Suppressor macrophage treated with lipopolysaccharide for 4 hours (primary cell): ENCODE results near the gene ZFHX2.
"Not testable (repeated sequence)": the region's sequence is repeated elsewhere in the genome, so short reads cannot be mapped to it uniquely, and the experiment has no call there.

ENCODE experiments used
- DNase-seq: peaks from one replicate; pipeline ENCODE4 v3.0.0-alpha.2; 2020

ZFHX2 gene

GRCh38 chr14:23538785-23539184, 12.8 kb downstream of the ZFHX2 start:
- DNase-seq, result no peak

DNA sequence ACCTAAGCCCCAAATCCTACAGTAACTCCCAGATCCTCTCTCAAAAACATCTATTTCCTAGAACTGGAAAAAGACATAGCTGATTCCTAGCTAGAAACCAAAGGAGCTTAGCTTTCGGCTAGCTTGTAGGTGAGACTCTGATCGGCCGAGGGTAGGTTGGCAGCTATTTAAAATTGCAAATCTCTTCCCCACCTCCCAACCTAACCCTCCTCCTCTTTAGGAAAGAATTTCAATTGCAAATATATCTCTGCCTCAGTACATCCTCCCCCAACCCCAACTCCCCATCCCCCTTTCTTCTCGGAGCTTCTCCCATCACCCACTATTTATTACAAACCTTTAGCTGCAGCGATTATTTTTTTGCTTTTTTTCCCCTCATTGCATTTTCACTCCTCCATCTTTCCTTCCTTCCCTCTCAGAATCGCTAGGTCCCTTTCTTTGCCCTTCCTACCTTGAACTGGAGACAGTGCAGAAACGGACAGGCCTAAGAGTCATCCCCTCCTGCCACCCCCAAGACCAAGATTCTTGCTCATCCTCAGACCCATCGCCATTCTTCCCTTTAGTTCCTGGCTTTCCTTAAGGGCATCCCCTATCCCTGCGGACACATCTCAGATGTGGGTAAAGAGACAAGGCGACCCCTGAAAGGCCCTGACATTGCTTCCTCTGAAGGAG, 13.4 kb downstream of the ZFHX2 start:
- DNase-seq, result no peak

- DNase-seq, result no peak
These were observed 14.1 kb downstream of the ZFHX2 start for GRCh38 chr14:23537351-23538049.

GRCh38 chr14:23536906-23537305, 14.7 kb downstream of the ZFHX2 start:
- DNase-seq, result not testable (repeated sequence)

- no peak for DNase-seq
These were observed 15.1 kb downstream of the ZFHX2 start for GRCh38 chr14:23536494-23536893.

- no peak for DNase-seq
These were observed 15.6 kb downstream of the ZFHX2 start for GRCh38 chr14:23535943-23536342.

- DNase-seq, result no peak
These were observed 17.7 kb downstream of the ZFHX2 start for GRCh38 chr14:23533652-23534435.

DNA sequence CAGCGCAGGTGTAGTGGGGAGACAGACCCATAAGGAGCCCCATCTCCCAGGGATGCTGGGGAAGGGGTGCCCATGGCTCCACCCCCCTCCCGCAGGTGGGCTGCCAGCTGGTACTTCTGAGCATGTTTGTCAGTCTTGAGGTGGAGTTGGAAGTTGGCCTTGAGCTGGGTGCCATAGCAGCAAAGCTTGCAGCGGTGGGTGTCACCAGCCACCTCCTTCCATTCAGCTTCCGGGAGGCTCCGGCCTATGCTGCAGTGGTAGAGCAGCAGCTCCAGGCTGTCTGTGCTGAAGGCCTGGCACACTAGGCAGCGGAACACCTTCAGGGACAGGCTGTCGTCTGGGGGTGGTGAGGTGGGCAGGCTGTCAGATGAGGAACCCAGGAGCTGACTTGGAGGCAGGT, 18.9 kb downstream of the ZFHX2 start:
- no peak for DNase-seq

DNA sequence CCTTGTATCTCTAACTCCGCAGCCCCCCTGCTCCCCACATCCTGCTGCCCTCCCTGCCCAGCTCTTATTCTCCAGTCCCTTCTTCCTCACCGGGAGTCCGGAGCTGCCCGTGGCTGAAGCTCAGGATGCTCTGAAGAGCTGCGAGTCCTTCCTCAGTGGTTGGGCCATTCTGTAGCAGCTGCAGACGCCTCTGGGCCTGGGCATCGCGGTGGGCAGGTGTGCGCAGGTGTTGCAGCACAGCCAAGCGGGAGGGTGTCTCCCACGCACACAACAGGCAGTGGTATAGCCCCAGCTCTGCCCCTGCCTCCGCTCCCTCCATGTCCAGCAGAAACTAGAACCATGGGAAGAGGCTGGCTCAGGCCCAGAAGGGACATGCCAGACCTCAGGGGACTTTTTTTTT, 20.2 kb downstream of the ZFHX2 start:
- no peak for DNase-seq

DNA sequence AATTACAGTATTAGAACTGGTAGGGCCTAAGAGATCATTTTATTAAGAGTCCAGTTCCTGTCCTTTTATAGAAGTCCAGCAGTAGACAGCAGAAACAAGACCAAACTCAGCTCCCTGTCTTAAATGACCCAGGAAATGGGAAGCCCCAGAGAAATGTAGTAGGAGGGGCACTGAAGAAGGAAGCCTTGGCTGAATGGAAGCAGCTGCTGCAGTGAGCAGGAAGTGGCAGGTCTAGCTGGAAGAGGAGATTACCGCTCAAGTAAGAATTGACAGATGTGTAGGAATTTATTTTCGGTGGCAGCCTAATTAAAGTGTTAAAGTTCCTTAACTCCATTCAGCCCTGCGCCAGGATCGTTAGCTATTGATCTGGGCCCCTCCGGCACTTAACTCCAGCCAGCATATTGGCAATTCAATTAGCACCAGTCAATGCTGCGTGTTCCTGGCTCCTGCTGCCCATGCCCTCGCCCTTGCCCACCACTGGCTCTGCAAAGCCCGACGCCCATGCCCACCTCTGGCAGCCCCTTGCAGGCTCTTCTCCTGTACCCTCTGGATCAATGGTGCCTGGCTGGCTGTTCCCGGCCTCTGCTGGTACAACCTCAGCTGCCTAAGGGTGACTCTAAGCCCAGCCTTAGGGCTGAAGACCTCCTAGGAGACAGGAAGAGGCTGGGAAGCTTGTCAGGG, 21.1 kb downstream of the ZFHX2 start:
- peak; percentile 26 for DNase-seq

DNA sequence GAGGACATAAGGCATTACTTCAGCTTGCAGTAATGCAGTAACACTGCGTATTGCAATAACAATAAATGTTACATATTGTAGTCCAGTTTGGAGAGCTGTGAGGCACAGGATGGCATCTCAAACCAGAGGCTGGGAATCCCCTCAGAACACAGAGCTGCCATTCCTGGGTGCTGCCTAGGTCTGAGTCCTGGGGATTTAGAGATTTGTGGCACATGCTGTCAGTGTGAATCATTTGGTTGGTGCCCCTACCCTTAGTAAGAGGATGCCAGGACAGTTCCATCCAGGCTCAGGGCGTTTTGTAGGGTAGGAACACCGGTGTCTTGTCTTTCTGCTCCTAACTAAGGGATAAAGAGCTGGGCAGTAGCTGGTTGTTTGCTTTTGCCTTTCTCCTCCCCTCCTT, 22.5 kb downstream of the ZFHX2 start:
- no peak for DNase-seq

DNA sequence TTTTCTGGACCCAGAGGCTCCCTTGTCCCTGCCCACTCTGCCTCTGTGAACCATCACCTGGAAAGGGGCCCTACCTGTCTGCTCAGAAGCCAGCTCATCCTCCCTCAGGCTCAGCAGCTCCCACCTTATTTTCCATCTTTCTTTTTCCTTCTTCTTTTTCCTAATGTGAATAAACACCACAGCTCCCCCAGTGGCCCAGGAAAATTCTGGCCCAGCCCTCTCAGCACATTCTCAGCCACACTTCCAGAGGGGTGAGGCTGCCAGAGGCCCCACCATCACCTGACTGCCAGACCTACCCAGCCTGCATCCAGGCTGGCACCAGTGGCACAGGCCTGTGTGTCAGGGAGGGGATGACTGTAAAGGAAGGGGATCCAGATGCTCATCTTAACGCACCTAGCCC, 23.0 kb downstream of the ZFHX2 start:
- DNase-seq, result no peak

GRCh38 chr14:23525611-23526010, 26.0 kb downstream of the ZFHX2 start:
- DNase-seq, result no peak

DNA sequence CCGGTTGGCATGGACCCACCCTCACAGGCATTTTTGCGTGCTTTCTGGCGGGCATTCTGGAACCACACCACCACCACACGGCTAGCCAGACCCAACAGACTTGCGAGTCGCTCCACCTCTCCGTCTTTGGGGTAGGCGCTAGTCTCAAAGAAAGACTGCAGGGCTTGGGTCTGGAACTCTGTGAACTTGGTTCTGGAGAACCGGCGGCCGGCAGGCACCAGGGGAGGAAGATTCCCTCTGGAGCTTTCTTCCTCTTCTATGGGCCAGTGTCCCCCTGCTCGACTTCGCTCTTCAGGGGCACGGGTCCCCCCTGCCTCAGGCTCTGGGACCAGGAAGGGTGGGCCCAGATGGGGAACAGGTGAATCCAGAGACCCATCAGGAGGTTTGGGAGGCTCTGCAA, 26.6 kb downstream of the ZFHX2 start:
- DNase-seq, result no peak

DNA sequence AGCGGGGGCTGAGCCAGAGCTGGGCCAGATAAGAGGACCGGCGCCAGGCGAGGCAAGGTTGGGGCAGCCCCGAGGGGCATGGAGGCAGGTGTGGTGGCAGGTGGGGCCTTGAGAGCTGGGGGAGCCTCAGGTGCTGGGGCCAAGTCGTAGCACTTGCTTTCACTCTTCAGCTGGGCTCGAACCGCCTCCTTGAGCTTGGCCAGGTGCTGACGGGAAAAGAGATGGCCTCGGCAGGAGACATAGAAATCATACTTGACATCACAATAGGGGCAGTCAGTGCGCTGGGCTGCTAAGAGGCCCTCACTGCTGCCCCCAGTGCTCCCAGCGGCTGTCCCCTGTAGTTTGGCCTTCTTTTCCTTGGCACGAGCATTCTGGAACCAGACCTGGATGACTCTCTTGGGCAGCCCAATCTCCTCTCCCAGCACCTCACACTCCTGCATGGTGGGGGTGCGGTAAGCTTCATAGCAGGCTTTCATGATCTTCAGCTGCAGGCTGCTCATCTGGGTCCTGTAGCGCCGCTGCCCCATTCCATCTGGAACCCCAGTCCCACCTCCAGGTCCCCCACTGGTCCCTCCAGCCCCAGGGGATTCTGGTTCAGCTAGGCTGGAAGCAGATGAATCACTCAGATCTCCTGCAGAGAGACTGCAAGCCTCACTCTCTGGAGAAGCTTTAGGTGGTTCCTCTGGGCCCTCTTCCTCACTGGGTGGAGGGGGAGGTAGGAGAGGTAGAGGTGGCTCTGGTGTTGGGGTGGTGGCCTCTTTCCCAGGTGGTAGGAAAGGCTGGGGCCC, 28.1 kb downstream of the ZFHX2 start:
- no peak for DNase-seq

GRCh38 chr14:23522643-23523198, 28.8 kb downstream of the ZFHX2 start:
- no peak for DNase-seq

GRCh38 chr14:23521785-23522640, 29.6 kb downstream of the ZFHX2 start:
- DNase-seq, result no peak

DNA sequence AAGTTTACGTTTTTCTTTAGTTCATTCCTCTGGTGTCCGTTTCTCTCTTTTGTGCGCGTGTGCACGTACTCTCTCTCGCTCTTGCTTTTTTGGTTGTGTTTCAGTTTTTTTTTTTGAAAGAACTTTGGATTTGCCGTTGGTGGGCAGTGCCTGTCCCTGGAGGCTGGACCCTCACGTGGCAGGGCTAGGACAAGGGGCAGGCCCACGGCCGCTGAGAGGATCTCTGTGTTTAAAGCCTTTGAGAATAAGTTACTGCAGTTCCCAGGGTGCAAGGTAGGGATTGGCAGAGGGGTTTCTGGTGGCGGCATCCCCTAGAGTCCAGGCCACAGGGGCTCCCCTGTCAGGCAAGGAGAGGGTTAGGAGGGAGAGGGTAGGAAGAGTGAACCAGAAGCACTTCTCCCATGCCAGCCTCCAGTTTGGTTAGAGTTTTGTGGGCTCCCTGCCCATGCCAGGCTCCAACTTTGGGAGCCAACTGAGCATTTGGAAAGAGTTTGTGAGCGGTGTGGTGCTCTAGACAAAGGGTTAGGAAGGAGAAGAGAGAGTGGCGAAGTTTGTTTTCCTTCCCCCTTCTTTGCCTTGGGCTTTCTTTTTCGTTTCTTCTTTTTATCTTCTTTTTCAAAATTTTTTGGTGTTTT, 30.5 kb downstream of the ZFHX2 start:
- no peak for DNase-seq

DNA sequence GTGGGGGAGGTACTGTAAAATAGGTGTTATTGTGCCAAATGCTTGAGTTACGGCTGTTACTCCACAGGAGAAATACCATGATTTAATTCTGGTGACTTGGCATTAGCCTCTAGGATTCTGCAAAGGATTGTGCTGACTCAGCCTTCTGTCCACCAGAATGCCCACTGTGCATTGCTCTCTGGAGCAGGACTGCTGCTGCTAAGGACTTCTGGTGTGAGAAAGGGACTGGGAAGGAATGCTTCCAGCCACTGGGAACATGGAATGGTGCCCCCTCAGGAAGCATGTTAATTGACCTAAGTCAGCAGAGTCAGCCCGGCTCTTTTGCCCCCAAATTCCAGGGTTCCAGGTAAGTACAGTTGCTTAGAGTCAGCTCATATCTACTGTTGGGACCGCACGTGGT, 32.9 kb downstream of the ZFHX2 start:
- DNase-seq, result no peak

- no peak for DNase-seq
These were observed 33.8 kb downstream of the ZFHX2 start for GRCh38 chr14:23517650-23518326.
